GM21723 (cell line): ENCODE measurements around the gene IPO11.
"Not testable (repeated sequence)": the region's sequence is repeated elsewhere in the genome, so short reads cannot be mapped to it uniquely, and the experiment has no call there.

ENCODE experiments used
- ATAC-seq: cut with Tn5 transposase; IDR thresholded peaks from one replicate; pipeline ENCODE4 v1.9.1; 2021; ENCODE audit warnings: mild to moderate bottlenecking, moderate library complexity; ENCODE audit not compliant: unreplicated experiment

IPO11 gene

DNA sequence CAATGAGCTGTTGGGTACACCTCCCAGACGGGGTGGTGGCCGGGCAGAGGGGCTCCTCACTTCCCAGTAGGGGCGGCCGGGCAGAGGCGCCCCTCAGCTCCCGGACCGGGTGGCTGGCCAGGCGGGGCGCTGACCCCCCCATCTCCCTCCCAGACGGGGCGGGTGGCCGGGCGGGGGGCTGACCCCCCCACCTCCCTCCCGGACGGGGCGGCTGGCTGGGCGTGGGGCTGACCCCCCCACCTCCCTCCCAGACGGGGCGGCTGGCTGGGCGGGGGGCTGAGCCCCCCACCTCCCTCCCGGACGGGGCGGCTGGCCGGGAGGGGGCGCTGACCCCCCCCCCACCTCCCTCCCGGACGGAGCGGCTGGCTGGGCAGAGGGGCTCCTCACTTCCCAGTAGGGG lies 100.5 kb downstream of the IPO11 start:
- ATAC-seq = not testable (repeated sequence)

DNA sequence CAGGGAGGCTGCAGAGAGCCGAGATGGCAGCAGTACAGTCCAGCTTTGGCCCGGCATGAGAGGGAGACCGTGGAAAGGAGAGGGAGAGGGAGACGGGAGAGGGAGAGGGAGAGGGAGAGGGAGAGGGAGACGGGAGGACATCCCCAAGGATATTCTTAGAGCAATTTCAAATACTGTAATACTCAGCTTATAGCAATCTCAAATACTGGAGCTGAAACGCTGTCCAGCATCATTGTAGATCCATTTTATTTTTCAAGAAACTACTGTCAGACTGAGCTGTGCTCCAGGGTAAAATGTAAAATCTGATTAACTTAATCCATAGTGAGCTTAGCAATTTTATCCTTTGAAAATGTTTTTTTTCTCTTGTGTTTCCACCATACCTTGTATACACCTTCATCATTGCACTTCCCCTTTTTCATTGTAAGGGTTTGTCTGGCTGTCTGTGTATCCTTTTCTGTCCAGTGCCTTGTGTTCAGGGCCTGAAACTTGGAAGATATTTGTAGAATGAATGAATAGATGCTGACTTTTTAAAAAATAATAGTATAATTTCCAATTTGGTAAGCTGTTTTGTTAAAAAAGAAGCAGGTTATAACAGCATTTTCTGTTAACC lies 102.1 kb downstream of the IPO11 start:
- no peak for ATAC-seq

GRCh38 chr5:62520812-62521211 lies 108.2 kb downstream of the IPO11 start:
- not testable (repeated sequence) for ATAC-seq

- no peak for ATAC-seq
Observed at GRCh38 chr5:62521319-62521718, 108.8 kb downstream of the IPO11 start.

GRCh38 chr5:62522811-62523210 lies 110.2 kb downstream of the IPO11 start:
- no peak for ATAC-seq

DNA sequence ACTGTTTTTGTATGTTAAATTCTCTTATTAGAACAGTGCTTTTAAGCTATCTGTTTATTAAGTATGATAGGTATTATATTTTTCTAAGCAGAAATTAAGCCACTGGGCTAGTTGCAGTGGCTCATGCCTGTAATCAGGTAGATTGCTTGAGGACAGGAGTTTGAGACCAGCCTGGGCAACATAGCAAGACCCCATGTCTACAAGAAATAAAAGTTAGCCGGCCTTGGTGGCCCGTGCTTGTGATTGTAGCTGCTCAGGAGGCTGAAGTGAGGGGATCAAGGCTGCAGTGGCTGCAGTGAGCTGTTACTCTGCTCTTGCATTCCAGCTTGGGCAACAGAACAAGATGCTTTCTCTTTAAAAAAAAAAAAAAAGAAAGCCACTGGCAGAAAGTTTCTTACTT lies 121.0 kb downstream of the IPO11 start:
- no peak for ATAC-seq

GRCh38 chr5:62534461-62535236 lies 122.1 kb downstream of the IPO11 start:
- no peak for ATAC-seq

DNA sequence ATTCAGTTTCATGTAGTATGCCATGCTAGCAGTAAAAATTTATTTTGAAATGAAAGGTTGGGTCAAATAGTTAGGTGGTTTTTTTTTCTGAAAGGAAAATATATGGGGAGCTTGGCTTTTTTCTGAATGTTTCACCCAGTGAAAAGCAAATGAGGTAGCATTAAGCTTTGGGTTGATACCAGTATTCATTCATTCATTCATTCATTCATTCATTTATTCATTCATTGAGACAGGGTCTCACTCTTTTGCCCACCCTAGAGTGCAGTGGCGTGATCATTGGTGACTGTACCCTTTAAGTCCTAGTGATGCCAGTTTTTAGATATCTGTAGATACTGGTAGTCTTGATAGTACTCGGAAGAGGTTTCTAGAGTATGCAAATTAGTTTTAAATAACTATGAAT lies 123.7 kb downstream of the IPO11 start:
- no peak for ATAC-seq

GRCh38 chr5:62536783-62537182 lies 124.2 kb downstream of the IPO11 start:
- ATAC-seq = no peak

GRCh38 chr5:62538017-62538942 lies 125.7 kb downstream of the IPO11 start:
- no peak for ATAC-seq

GRCh38 chr5:62542720-62543119 lies 130.2 kb downstream of the IPO11 start:
- ATAC-seq = no peak

DNA sequence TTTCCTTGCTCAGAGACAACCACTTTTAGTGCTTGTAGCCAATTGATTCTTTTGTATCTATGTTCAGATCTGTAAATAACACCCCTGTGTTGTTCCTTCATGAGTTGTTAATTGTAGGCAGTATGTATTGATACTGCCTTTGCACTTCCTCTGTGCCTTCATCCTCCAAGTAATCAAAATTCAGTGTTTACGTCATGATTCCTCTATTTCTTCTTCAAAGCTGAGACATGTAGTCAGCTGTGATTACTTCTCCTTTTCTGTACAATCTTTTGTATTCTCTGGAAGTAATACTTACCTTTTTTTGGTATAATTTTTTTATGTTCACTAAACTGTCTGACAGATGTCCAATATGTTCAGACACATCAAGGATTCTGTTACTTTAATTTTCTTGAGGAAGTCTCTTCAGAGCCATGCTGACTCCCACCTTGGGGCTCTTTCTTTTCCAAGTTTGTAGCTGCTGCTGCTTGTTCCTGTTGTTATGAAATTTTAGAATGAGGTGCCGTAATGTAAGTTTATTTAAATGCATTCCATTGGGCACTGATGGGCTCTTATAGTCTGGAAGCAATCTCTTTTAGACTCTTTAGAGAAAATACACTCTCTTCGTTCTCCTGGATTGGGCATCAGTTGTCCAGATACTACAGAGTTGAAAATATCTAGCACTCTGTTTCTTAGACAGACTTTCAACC lies 135.5 kb downstream of the IPO11 start:
- ATAC-seq = no peak

DNA sequence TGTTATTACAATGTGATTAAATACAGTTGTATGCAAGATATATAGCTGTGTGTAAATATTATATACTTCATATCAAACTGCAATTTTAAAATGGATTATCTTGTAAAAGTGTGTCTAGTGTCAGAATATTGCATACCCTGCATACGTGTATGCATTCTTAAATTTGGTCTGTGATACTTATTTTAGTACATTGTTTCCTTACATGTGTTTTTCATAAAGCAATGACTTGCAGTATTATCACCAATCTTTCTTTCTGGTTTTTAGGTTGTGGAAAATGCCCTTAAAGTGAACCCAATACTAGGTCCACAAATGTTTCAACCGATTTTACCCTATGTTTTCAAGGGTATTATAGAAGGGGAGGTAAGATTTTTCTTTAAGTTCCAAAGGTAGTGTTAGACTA lies 137.5 kb downstream of the IPO11 start:
- no peak for ATAC-seq

- ATAC-seq = no peak
Observed at GRCh38 chr5:62555930-62556329, 143.4 kb downstream of the IPO11 start.

DNA sequence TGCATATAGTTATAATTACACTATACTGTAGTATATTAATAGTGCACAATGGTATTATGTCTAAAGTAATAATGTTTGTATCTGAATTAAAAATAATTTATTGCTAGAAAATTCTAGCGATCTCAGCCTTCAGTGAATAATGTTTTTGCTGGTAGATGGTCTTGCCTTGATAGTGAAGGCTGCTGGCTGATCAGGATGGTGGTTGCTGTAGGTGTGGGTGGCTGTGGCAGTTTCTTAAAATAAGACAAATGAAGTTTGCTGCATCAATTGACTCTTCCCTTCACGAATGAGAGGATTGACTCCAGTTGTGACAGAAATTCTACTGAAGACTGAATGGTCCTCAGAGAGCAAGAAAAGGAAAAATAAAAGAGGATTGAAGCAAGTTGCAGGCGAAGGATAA lies 146.4 kb downstream of the IPO11 start:
- no peak for ATAC-seq

GRCh38 chr5:62560786-62561185 lies 148.2 kb downstream of the IPO11 start:
- ATAC-seq = no peak

GRCh38 chr5:62561896-62562295 lies 149.3 kb downstream of the IPO11 start:
- no peak for ATAC-seq

DNA sequence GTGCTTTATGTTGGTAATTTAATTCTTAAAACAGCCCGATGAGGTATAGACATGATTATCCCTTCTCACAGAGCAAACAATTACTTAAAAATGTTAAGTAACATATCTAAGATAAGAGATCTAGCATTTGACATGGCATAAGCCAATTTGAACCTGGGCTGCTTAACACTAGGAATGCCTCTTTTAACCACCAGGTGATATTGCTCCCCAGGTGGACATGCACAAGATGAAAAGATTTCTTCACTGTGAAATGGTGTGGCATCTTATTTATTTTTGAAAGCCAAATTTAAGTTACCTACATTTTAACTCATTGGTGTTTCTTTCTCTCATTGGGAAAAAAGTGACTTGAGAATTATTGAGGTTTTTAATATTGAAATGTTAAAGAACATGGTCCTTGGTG lies 150.3 kb downstream of the IPO11 start:
- ATAC-seq = no peak

DNA sequence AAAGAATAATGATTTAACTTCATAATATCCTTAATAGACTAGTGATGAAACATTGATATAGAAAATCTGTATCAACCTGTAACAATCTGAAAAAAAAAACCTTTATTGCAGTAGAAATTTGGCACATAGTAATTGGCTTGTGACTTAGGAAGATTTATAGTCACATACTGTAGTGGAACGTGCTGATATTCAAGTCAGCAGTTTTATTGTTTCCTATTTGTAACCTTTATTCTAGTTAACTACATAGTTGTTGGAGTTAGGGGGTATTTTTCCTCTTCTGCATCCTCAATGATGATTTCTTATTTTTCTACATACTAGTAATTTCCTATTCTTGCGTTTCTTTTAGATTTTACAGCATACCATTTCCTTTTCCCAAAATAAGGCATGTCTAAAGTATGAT lies 151.5 kb downstream of the IPO11 start:
- no peak for ATAC-seq

- ATAC-seq = not testable (repeated sequence)
Observed at GRCh38 chr5:62565740-62566139, 153.2 kb downstream of the IPO11 start.

GRCh38 chr5:62568143-62568542 lies 155.6 kb downstream of the IPO11 start:
- no peak for ATAC-seq
